Endothelial cell of umbilical vein (primary cell): ENCODE data around the gene SDF4. TPM values are rescaled to one million over a fixed set of nuclear protein-coding genes. Genes with fewer than 3 reads are reported as not detected.

Source experiments
- BruUV-seq: library from RNA; stranded (reverse); fragments of 400-500 nt; replicated peaks from 2 replicates; lab custom pipeline; 2021; lab: Mats Ljungman, UMichigan
- CTCF ChIA-PET: fragments of 300-600, 350-600 bp; sonication (Branson Sonifier 250); formaldehyde crosslinking; loops from one replicate; lab custom pipeline; 2021; ENCODE audit warnings: antibody characterized with exemption, inconsistent platforms; lab: Charles Lee
- POLR2A ChIA-PET: fragments of 300-600, 350-600 bp; sonication (Branson Sonifier 250); formaldehyde crosslinking; loops from one replicate; lab custom pipeline; 2021; ENCODE audit warnings: antibody characterized with exemption, inconsistent platforms; lab: Charles Lee
- DNase-seq: peaks from one replicate; pipeline ENCODE4 v3.0.0-alpha.2; 2011; ENCODE audit warnings: low read depth, low spot score
- FAIRE-seq: peaks from 2 replicates; lab custom pipeline; 2011; peaks lifted over from hg19 to GRCh38; lab: Jason Lieb, UNC
- H2AFZ ChIP-seq: 2 replicates; pipeline ENCODE4 v1.6.0; 2012; ENCODE audit warnings: low read depth, low read length, control low read depth, inconsistent platforms
- H3K27ac ChIP-seq: 2 replicates; pipeline ENCODE4 v1.5.1; 2011; ENCODE audit warnings: low read depth, mild to moderate bottlenecking, control low read depth, low read length, moderate library complexity; ENCODE audit not compliant: insufficient read depth
- H3K27me3 ChIP-seq, 2 experiments: 2 replicates each; pipeline versions ENCODE4 v1.6.0 to v1.6.1; 2011; ENCODE audit warnings: low read length in 2 of 2, mixed read lengths in 1 of 2; ENCODE audit not compliant: control insufficient read depth in 2 of 2, insufficient read depth in 2 of 2
- H3K36me3 ChIP-seq, 2 experiments: 2 replicates in 1 of 2; 3 replicates in 1 of 2; pipeline ENCODE4 v1.5.1; 2011; ENCODE audit warnings: low read length in 2 of 2, mild to moderate bottlenecking in 1 of 2, moderate library complexity in 1 of 2; ENCODE audit not compliant: control insufficient read depth in 2 of 2, insufficient read depth in 2 of 2; ENCODE audit errors: extremely low read depth in 1 of 2
- H3K4me1 ChIP-seq: 3 replicates; pipeline ENCODE4 v1.5.1; 2011; ENCODE audit warnings: mild to moderate bottlenecking, low read length; ENCODE audit not compliant: control insufficient read depth, insufficient read depth; ENCODE audit errors: extremely low read depth
- H3K4me2 ChIP-seq: 2 replicates; pipeline ENCODE4 v1.6.1; 2011; ENCODE audit warnings: low read length, control low read depth, mixed read lengths; ENCODE audit not compliant: insufficient read depth
- H3K4me3 ChIP-seq, 3 experiments: fragments of 200-600 bp in 1 of 3; sonication (generic), shearing (Covaris generic) in 1 of 3; replicated peaks in 1 of 3; 2 replicates each; pipeline ENCODE4 v1.5.1; 2011 to 2016; ENCODE audit warnings: control low read depth in 3 of 3, low read length in 3 of 3, mild to moderate bottlenecking in 2 of 3, inconsistent platforms in 1 of 3, low read depth in 1 of 3, moderate library complexity in 1 of 3; ENCODE audit not compliant: insufficient read depth in 1 of 3
- H3K79me2 ChIP-seq: 2 replicates; pipeline ENCODE4 v1.6.0; 2012; ENCODE audit warnings: low read length, inconsistent platforms; ENCODE audit not compliant: control insufficient read depth, insufficient read depth
- H3K9ac ChIP-seq: replicated peaks from 2 replicates; pipeline ENCODE3; 2011; ENCODE audit warnings: low read length, control low read depth; ENCODE audit not compliant: insufficient read depth; ENCODE audit errors: extremely low read depth
- H3K9me1 ChIP-seq: replicated peaks from 3 replicates; pipeline ENCODE4 v1.6.0; 2011; ENCODE audit warnings: mild to moderate bottlenecking, low read length; ENCODE audit not compliant: control insufficient read depth, insufficient read depth; ENCODE audit errors: extremely low read depth
- H3K9me3 ChIP-seq: replicated peaks from 2 replicates; pipeline ENCODE4 v1.5.1; 2012; ENCODE audit warnings: low read length, inconsistent platforms; ENCODE audit not compliant: control insufficient read depth, insufficient read depth
- H4K20me1 ChIP-seq: replicated peaks from 2 replicates; pipeline ENCODE3; 2011; ENCODE audit warnings: mild to moderate bottlenecking, low read length; ENCODE audit not compliant: control insufficient read depth, insufficient read depth; ENCODE audit errors: extremely low read depth
- CTCF ChIP-seq, 2 donors: IDR thresholded peaks; 1 replicate in 1 of 2; 2 replicates in 1 of 2; pipeline ENCODE4 v1.5.1; 2011; ENCODE audit warnings: low read length in 2 of 2, mild to moderate bottlenecking in 2 of 2, moderate library complexity in 2 of 2, control low read depth in 1 of 2, inconsistent platforms in 1 of 2, low read depth in 1 of 2; ENCODE audit not compliant: insufficient read depth in 1 of 2; ENCODE audit errors: extremely low read depth in 1 of 2
- EZH2 ChIP-seq: IDR thresholded peaks from 2 replicates; pipeline ENCODE4 v1.6.1; 2012; ENCODE audit warnings: borderline replicate concordance, low read depth, mild to moderate bottlenecking, moderate library complexity, low read length, inconsistent platforms; ENCODE audit not compliant: severe bottlenecking
- FOS ChIP-seq: IDR thresholded peaks from 2 replicates; pipeline ENCODE4 v1.6.1; 2011; ENCODE audit warnings: mild to moderate bottlenecking, low read length, moderate library complexity, borderline replicate concordance; ENCODE audit not compliant: insufficient read depth
- GATA2 ChIP-seq: IDR thresholded peaks from 2 replicates; pipeline ENCODE4 v1.7.0; 2011; ENCODE audit warnings: low read depth, mild to moderate bottlenecking, moderate library complexity, mixed read lengths, low read length; ENCODE audit not compliant: insufficient read length, insufficient read depth
- JUN ChIP-seq: IDR thresholded peaks from 2 replicates; pipeline ENCODE4 v1.6.1; 2011; ENCODE audit warnings: borderline replicate concordance, low read depth; ENCODE audit not compliant: insufficient read length, insufficient read depth
- MAX ChIP-seq: IDR thresholded peaks from 2 replicates; pipeline ENCODE4 v1.6.1; 2011; ENCODE audit not compliant: insufficient read depth, insufficient read length
- MYC ChIP-seq: IDR thresholded peaks from one replicate; pipeline ENCODE4 v1.6.1; 2011; ENCODE audit warnings: mild to moderate bottlenecking, low read depth, low read length
- POLR2A ChIP-seq: IDR thresholded peaks from 2 replicates; pipeline ENCODE4 v1.6.1; 2012; ENCODE audit warnings: low read depth, mild to moderate bottlenecking, control low read depth, low read length
- POLR2AphosphoS5 ChIP-seq: IDR thresholded peaks from 2 replicates; pipeline ENCODE4 v1.6.1; 2012; ENCODE audit warnings: low read depth, mild to moderate bottlenecking, control low read depth, low read length, moderate library complexity; ENCODE audit not compliant: insufficient read depth
- dilution Hi-C: fragments of 300-500 bp; cut with MboI; formaldehyde crosslinking; loops from one replicate; pipeline ENCODE4 v1.15.0; 2019; ENCODE audit warnings: low sequenced_read_pairs; ENCODE audit not compliant: extremely low pct_ligation_motif_present
- intact Hi-C: fragments of 100-400 bp; cut with micrococcal nuclease; formaldehyde crosslinking; loops from one replicate; pipeline ENCODE4 v1.10.0; 2022
- polyA plus RNA-seq, 4 experiments: library from polyadenylated mRNA; depleted of rRNA in 3 of 4; stranded (reverse) in 3 of 4; unstranded in 1 of 4; fragments of >200 nt; gene quantifications; 2 replicates each; pipeline versions ENCODE4 v1.2.1 to v1.2.3, GENCODE V29; 2011 to 2012; ENCODE audit warnings: missing spikeins in 1 of 4
- total RNA-seq: library from RNA; stranded (reverse); gene quantifications from 2 replicates; pipeline ENCODE4 v1.2.3, GENCODE V29; 2021

The SDF4 gene
- total and polyA plus RNA-seq, 2 donors (not counting 3 experiments of a cell fraction or from before 2014, with no cell fraction given) = 175 to 185 TPM

- DNase-seq (no peak), FAIRE-seq (no peak)
- Histone ChIP-seq H3K9ac (no peak overlapping the region), H3K27ac (no peak overlapping the region), H3K27me3 (no peaks in the 10 kb centered on the region), H4K20me1 (no peaks in the 10 kb centered on the region), H3K9me1 (no peaks in the 10 kb centered on the region), H3K4me3 (no peak overlapping the region), H3K79me2 (no peaks in the 10 kb centered on the region), H3K4me2 (no peak overlapping the region), H3K9me3 (no peaks in the 10 kb centered on the region), H2AFZ (no peak overlapping the region), H3K4me1 (no peaks in the 10 kb centered on the region), H3K36me3 (peaks cover 2 to 20% of the 10 kb centered on the region in 2 experiments)
- dilution Hi-C loops (no loop called here), intact Hi-C loops (no loop called here)
- TF ChIP-seq POLR2A (no peak), FOS (no peak), EZH2 (no peak), POLR2AphosphoS5 (no peak), MAX (no peak), JUN (no peak), CTCF (IDR thresholded peaks at IDR 0.05; ENCODE audit: extremely low read depth in 1 of 2, insufficient read depth in 1 of 2, low read depth in 1 of 2, low read length in 2 of 2) (no peak), MYC (no peak), GATA2 (no peak)
- POLR2A ChIA-PET = no interaction called here
- TSS peak; percentile 87 for BruUV-seq
- CTCF ChIA-PET = interaction anchor here (2.1 kb wide), 1 partner anchor 94 kb away, joined by 6 read pairs; no protein-coding TSS in a partner anchor
Observed at GRCh38 chr1:1216770-1217620, 14.8 kb downstream of the SDF4 start.
